Measurements from ENCODE around the gene AGRN. TPM values are rescaled to one million over a fixed set of nuclear protein-coding genes. Genes with fewer than 3 reads are reported as not detected.

AGRN gene
- total RNA-seq, 1 donor from 2014 or later, result 114 TPM

GRCh38 chr1:998995-999724 lies 20.8 kb upstream of the AGRN start:
- Histone ChIP-seq H3K9me3 (no peaks in the 10 kb centered on the region), H3K27ac (peak overlapping the region; percentile 99), H3K4me1 (peaks cover 33% of the 10 kb centered on the region), H3K36me3 (no peaks in the 10 kb centered on the region), H3K4me3 (peak overlapping the region; percentile 68), H3K27me3 (ENCODE audit: low read depth) (peaks cover 54% of the 10 kb centered on the region)
- TF ChIP-seq CTCF (IDR thresholded peaks at IDR 0.05), result no peak
- peak; percentile 62 for DNase-seq
- ATAC-seq, result no peak
- intact Hi-C loops (cut with DNase I), result no loop called here

- Histone ChIP-seq H3K36me3 (no peaks in the 10 kb centered on the region), H3K4me3 (peak within 1 kb of the TSS; percentile 68), H3K27ac (peak within 1 kb of the TSS; percentile 99), H3K9me3 (no peaks in the 10 kb centered on the region), H3K27me3 (ENCODE audit: low read depth) (peaks cover 53% of the 10 kb centered on the region), H3K4me1 (peaks cover 40% of the 10 kb centered on the region)
- DNase-seq, result peak; percentile 95
- ATAC-seq, result peak; percentile 89 to 90
- intact Hi-C loops (cut with DNase I), result no loop called here
- TF ChIP-seq CTCF (IDR thresholded peaks at IDR 0.05), result no peak
These were observed 20.1 kb upstream of the AGRN start, which contains the start of gene HES4 for GRCh38 chr1:999725-1000356. HES4 (minus strand) TSS chr1:1000097; CDS start chr1:999973, 124 bp downstream.

GRCh38 chr1:1000357-1001056 lies 19.4 kb upstream of the AGRN start:
- intact Hi-C loops (cut with DNase I), result no loop called here
- no peak for TF ChIP-seq CTCF (IDR thresholded peaks at IDR 0.05)
- peak overlapping the region; percentile 68 for H3K4me3 ChIP-seq
- H3K9me3 ChIP-seq, result no peaks in the 10 kb centered on the region
- ATAC-seq (peak; percentile 72 to 76), DNase-seq (peak; percentile 84)
- H3K36me3 ChIP-seq, result no peaks in the 10 kb centered on the region
- H3K4me1 ChIP-seq, result peaks cover 47% of the 10 kb centered on the region
- H3K27me3 ChIP-seq (ENCODE audit: low read depth), result peaks cover 50% of the 10 kb centered on the region
- H3K27ac ChIP-seq, result peak overlapping the region; percentile 99

- no peak for TF ChIP-seq CTCF (IDR thresholded peaks at IDR 0.05)
- Histone ChIP-seq H3K27ac (peak overlapping the region; percentile 99), H3K4me1 (peaks cover 50% of the 10 kb centered on the region), H3K27me3 (ENCODE audit: low read depth) (peaks cover 50% of the 10 kb centered on the region), H3K9me3 (no peaks in the 10 kb centered on the region), H3K4me3 (peak overlapping the region; percentile 68), H3K36me3 (no peaks in the 10 kb centered on the region)
- no peak for ATAC-seq
- intact Hi-C loops (cut with DNase I), result no loop called here
- DNase-seq, result no peak
These were observed 18.7 kb upstream of the AGRN start for GRCh38 chr1:1001057-1001783.
